ENCODE results near the gene GPRIN2. TPM values are rescaled to one million over a fixed set of nuclear protein-coding genes. Genes with fewer than 3 reads are reported as not detected.
"Not testable (repeated sequence)": the region's sequence is repeated elsewhere in the genome, so short reads cannot be mapped to it uniquely, and the experiment has no call there.

The GPRIN2 gene
- polyA plus RNA-seq, 1 of the 3 experiments (the other 2 are of a cell fraction), result 0.03 TPM

GRCh38 chr10:46585246-46585645 is 28.8 kb upstream of the GPRIN2 start:
- H3K4me3 ChIP-seq (ENCODE audit: low read depth in 2 of 2, low read length in 1 of 2); H4K20me1 ChIP-seq (ENCODE audit: insufficient read depth); H3K4me2 ChIP-seq; H3K27ac ChIP-seq (ENCODE audit: low read depth in 2 of 2, low read length in 1 of 2); H3K27me3 ChIP-seq (ENCODE audit: insufficient read depth); H3K9ac ChIP-seq; H3K79me2 ChIP-seq (ENCODE audit: insufficient read depth); H3K9me3 ChIP-seq; H3F3A ChIP-seq (replicated peaks; ENCODE audit: insufficient read depth); H3K36me3 ChIP-seq (replicated peaks in 1 of 2; ENCODE audit: control insufficient read depth in 1 of 2, insufficient read depth in 2 of 2, low read length in 1 of 2); H2AFZ ChIP-seq (ENCODE audit: low read depth); H3K9me2 ChIP-seq; DNase-seq; H3K4me1 ChIP-seq (ENCODE audit: control insufficient read depth in 1 of 2, insufficient read depth in 2 of 2, low read depth in 1 of 2, low read length in 1 of 2); CTCF ChIA-PET; POLR2A ChIA-PET: not testable (repeated sequence)
- WGBS (ENCODE audit: low lambda C conversion rate), result no CpG with 5 or more reads among the region's 13 CpGs

- H3K9ac ChIP-seq; H3F3A ChIP-seq (replicated peaks; ENCODE audit: insufficient read depth); POLR2A ChIA-PET; H3K27ac ChIP-seq (ENCODE audit: low read depth in 2 of 2, low read length in 1 of 2); H4K20me1 ChIP-seq (ENCODE audit: insufficient read depth); H3K27me3 ChIP-seq (ENCODE audit: insufficient read depth); H3K9me2 ChIP-seq; H3K4me3 ChIP-seq (ENCODE audit: low read depth in 2 of 2, low read length in 1 of 2); H3K4me2 ChIP-seq; H3K36me3 ChIP-seq (replicated peaks in 1 of 2; ENCODE audit: control insufficient read depth in 1 of 2, insufficient read depth in 2 of 2, low read length in 1 of 2); H3K9me3 ChIP-seq; DNase-seq; H3K4me1 ChIP-seq (ENCODE audit: control insufficient read depth in 1 of 2, insufficient read depth in 2 of 2, low read depth in 1 of 2, low read length in 1 of 2); H3K79me2 ChIP-seq (ENCODE audit: insufficient read depth); H2AFZ ChIP-seq (ENCODE audit: low read depth); CTCF ChIA-PET: not testable (repeated sequence)
- WGBS (ENCODE audit: low lambda C conversion rate), result no CpG with 5 or more reads among the region's 11 CpGs
Observed at GRCh38 chr10:46584196-46584595, 27.7 kb upstream of the GPRIN2 start.

GRCh38 chr10:46582568-46582967 is 26.1 kb upstream of the GPRIN2 start:
- H3K9ac ChIP-seq; H3K4me3 ChIP-seq (ENCODE audit: low read depth in 2 of 2, low read length in 1 of 2); H4K20me1 ChIP-seq (ENCODE audit: insufficient read depth); H3K79me2 ChIP-seq (ENCODE audit: insufficient read depth); H3K9me3 ChIP-seq; H2AFZ ChIP-seq (ENCODE audit: low read depth); H3F3A ChIP-seq (replicated peaks; ENCODE audit: insufficient read depth); CTCF ChIA-PET; H3K4me2 ChIP-seq; H3K9me2 ChIP-seq; POLR2A ChIA-PET; H3K27ac ChIP-seq (ENCODE audit: low read depth in 2 of 2, low read length in 1 of 2); DNase-seq; H3K27me3 ChIP-seq (ENCODE audit: insufficient read depth); H3K36me3 ChIP-seq (replicated peaks in 1 of 2; ENCODE audit: control insufficient read depth in 1 of 2, insufficient read depth in 2 of 2, low read length in 1 of 2); H3K4me1 ChIP-seq (ENCODE audit: control insufficient read depth in 1 of 2, insufficient read depth in 2 of 2, low read depth in 1 of 2, low read length in 1 of 2): not testable (repeated sequence)
- WGBS (ENCODE audit: low lambda C conversion rate), result no CpG with 5 or more reads among the region's 11 CpGs

- H3K9ac ChIP-seq; H4K20me1 ChIP-seq (ENCODE audit: insufficient read depth); H3K27me3 ChIP-seq (ENCODE audit: insufficient read depth); CTCF ChIA-PET; H3K36me3 ChIP-seq (replicated peaks in 1 of 2; ENCODE audit: control insufficient read depth in 1 of 2, insufficient read depth in 2 of 2, low read length in 1 of 2); H3K9me2 ChIP-seq; DNase-seq; POLR2A ChIA-PET; H3K4me2 ChIP-seq; H2AFZ ChIP-seq (ENCODE audit: low read depth); H3K79me2 ChIP-seq (ENCODE audit: insufficient read depth); H3F3A ChIP-seq (replicated peaks; ENCODE audit: insufficient read depth); H3K4me1 ChIP-seq (ENCODE audit: control insufficient read depth in 1 of 2, insufficient read depth in 2 of 2, low read depth in 1 of 2, low read length in 1 of 2); H3K4me3 ChIP-seq (ENCODE audit: low read depth in 2 of 2, low read length in 1 of 2); H3K27ac ChIP-seq (ENCODE audit: low read depth in 2 of 2, low read length in 1 of 2); H3K9me3 ChIP-seq: not testable (repeated sequence)
- 100% methylated on average over 5 of the region's 12 CpGs for WGBS (ENCODE audit: low lambda C conversion rate)
Observed at GRCh38 chr10:46581997-46582396, 25.5 kb upstream of the GPRIN2 start.

GRCh38 chr10:46579378-46579777 is 22.9 kb upstream of the GPRIN2 start:
- WGBS (ENCODE audit: low lambda C conversion rate), result 91% methylated on average over 7 of the region's 21 CpGs
- not testable (repeated sequence) for H3K27ac ChIP-seq (ENCODE audit: low read depth in 2 of 2, low read length in 1 of 2)

GRCh38 chr10:46578474-46579178 is 22.2 kb upstream of the GPRIN2 start, which contains the start of gene SYT15:
Gene SYT15 (plus strand): TSS chr10:46579128. CDS start chr10:46579169, 41 bp downstream.
- H3K4me3 ChIP-seq (ENCODE audit: low read depth in 2 of 2, low read length in 1 of 2); H3K79me2 ChIP-seq (ENCODE audit: insufficient read depth); H4K20me1 ChIP-seq (ENCODE audit: insufficient read depth); H3K9me2 ChIP-seq; H3F3A ChIP-seq (replicated peaks; ENCODE audit: insufficient read depth); H3K9ac ChIP-seq; CTCF ChIA-PET; H3K4me2 ChIP-seq; DNase-seq; H3K4me1 ChIP-seq (ENCODE audit: control insufficient read depth in 1 of 2, insufficient read depth in 2 of 2, low read depth in 1 of 2, low read length in 1 of 2); H2AFZ ChIP-seq (ENCODE audit: low read depth); H3K36me3 ChIP-seq (replicated peaks in 1 of 2; ENCODE audit: control insufficient read depth in 1 of 2, insufficient read depth in 2 of 2, low read length in 1 of 2); H3K9me3 ChIP-seq; H3K27ac ChIP-seq (ENCODE audit: low read depth in 2 of 2, low read length in 1 of 2); H3K27me3 ChIP-seq (ENCODE audit: insufficient read depth); POLR2A ChIA-PET: not testable (repeated sequence)
- WGBS (ENCODE audit: low lambda C conversion rate), result 57% methylated on average over 6 of the region's 68 CpGs

More at GRCh38 chr10:46579378-46579777, 22.9 kb upstream of the GPRIN2 start:
- H3K4me2 ChIP-seq; H2AFZ ChIP-seq (ENCODE audit: low read depth); CTCF ChIA-PET; H3K9ac ChIP-seq; DNase-seq; POLR2A ChIA-PET; H3K4me3 ChIP-seq (ENCODE audit: low read depth in 2 of 2, low read length in 1 of 2); H3K36me3 ChIP-seq (replicated peaks in 1 of 2; ENCODE audit: control insufficient read depth in 1 of 2, insufficient read depth in 2 of 2, low read length in 1 of 2); H3K4me1 ChIP-seq (ENCODE audit: control insufficient read depth in 1 of 2, insufficient read depth in 2 of 2, low read depth in 1 of 2, low read length in 1 of 2); H3K79me2 ChIP-seq (ENCODE audit: insufficient read depth); H3K27me3 ChIP-seq (ENCODE audit: insufficient read depth); H3F3A ChIP-seq (replicated peaks; ENCODE audit: insufficient read depth); H3K9me3 ChIP-seq; H3K9me2 ChIP-seq; H4K20me1 ChIP-seq (ENCODE audit: insufficient read depth): not testable (repeated sequence)

All from SK-N-SH (cell line).